Uterus (tissue), 4 donors: ENCODE measurements around the gene SMYD4. TPM values are rescaled to one million over a fixed set of nuclear protein-coding genes. Genes with fewer than 3 reads are reported as not detected.

ENCODE experiments used
- DNase-seq, 2 donors: peaks; one replicate each; pipeline ENCODE4 v3.0.0-alpha.2; 2019 to 2020
- H3K27ac ChIP-seq, 2 donors: fragments of 200-600 bp; sonication (generic); 1 replicate in 1 of 2; 2 replicates in 1 of 2; pipeline ENCODE4 v1.5.1; 2016 to 2018
- H3K27me3 ChIP-seq, 2 donors: fragments of 200-600 bp; sonication (generic); one replicate each; pipeline ENCODE4 v1.5.1; 2018 to 2019; ENCODE audit warnings: control low read depth in 1 of 2
- H3K36me3 ChIP-seq, 2 donors: fragments of 200-600 bp; sonication (generic); one replicate each; pipeline ENCODE4 v1.5.1; 2019; ENCODE audit warnings: control low read depth in 1 of 2
- H3K4me1 ChIP-seq, 2 donors: fragments of 200-600 bp; sonication (generic); one replicate each; pipeline ENCODE4 v1.5.1; 2018 to 2019; ENCODE audit warnings: control low read depth in 1 of 2
- H3K4me3 ChIP-seq, 2 donors: fragments of 200-600 bp; sonication (generic); 1 replicate in 1 of 2; 2 replicates in 1 of 2; pipeline ENCODE4 v1.5.1; 2018 to 2019; ENCODE audit warnings: mild to moderate bottlenecking in 1 of 2
- H3K9me3 ChIP-seq, 2 donors: fragments of 200-600 bp; sonication (generic); one replicate each; pipeline ENCODE4 v1.5.1; 2019; ENCODE audit warnings: control low read depth in 1 of 2
- POLR2A ChIP-seq, 2 donors: fragments of 450-650 bp; IDR thresholded peaks; one replicate each; pipeline ENCODE4 v1.6.1; 2016; ENCODE audit warnings: antibody characterized with exemption in 2 of 2, mild to moderate bottlenecking in 1 of 2, moderate library complexity in 1 of 2
- intact Hi-C: fragments of 100-400 bp; cut with DNase I; formaldehyde crosslinking; loops from one replicate; pipeline ENCODE4 v1.15.1; 2023; ENCODE audit warnings: low total_unique reads
- total RNA-seq, 4 donors: library from RNA; depleted of rRNA in 3 of 4; stranded (reverse); fragments of >200 nt in 3 of 4; gene quantifications; one replicate each; pipeline versions ENCODE4 v1.1.0 to v1.2.4, GENCODE V29; 2014 to 2023
- TF ChIP-seq, protein P1 (sequence below), 4 experiments: fragments of 200-600 bp in 2 of 4; fragments of 450-650 bp in 2 of 4; sonication (generic) in 2 of 4; IDR thresholded peaks; one replicate each; pipeline ENCODE4 v1.5.1; 2016 to 2019; ENCODE audit warnings: antibody characterized with exemption in 4 of 4, mild to moderate bottlenecking in 2 of 4, moderate library complexity in 1 of 4
- donor health status: DM: yes; HTN: yes; CAD: no.

The SMYD4 gene
- total RNA-seq, 4 donors from 2014 or later = 19.1 to 101 (median 30.5) TPM

DNA sequence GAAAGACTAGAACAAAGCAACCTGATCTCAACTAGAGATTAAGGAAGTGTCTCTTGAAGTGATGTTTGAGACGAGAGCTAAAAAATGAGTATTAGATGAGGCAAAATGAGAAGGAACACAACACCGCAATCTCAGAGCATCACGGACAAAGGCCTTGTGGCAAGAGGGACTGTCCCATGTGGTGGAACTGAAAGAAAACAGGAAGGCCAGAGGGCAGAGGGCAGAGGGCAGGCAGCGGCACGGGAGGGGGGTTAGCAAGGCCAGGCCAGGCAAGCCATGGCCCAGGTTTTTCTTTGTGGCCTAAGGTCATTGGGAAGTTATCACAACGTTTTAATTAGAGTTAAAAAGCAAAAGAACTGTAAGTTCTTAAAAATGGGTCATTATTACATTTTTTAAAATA, 22.6 kb upstream of the SMYD4 start:
- Histone ChIP-seq H3K9me3 (no peaks in the 10 kb centered on the region), H3K27ac (no peak overlapping the region), H3K36me3 (no peaks in the 10 kb centered on the region), H3K4me3 (no peak overlapping the region), H3K4me1 (no peaks in the 10 kb centered on the region), H3K27me3 (no peaks in the 10 kb centered on the region)
- intact Hi-C loops = no loop called here
- no peak for DNase-seq
- TF ChIP-seq, protein P1, sequence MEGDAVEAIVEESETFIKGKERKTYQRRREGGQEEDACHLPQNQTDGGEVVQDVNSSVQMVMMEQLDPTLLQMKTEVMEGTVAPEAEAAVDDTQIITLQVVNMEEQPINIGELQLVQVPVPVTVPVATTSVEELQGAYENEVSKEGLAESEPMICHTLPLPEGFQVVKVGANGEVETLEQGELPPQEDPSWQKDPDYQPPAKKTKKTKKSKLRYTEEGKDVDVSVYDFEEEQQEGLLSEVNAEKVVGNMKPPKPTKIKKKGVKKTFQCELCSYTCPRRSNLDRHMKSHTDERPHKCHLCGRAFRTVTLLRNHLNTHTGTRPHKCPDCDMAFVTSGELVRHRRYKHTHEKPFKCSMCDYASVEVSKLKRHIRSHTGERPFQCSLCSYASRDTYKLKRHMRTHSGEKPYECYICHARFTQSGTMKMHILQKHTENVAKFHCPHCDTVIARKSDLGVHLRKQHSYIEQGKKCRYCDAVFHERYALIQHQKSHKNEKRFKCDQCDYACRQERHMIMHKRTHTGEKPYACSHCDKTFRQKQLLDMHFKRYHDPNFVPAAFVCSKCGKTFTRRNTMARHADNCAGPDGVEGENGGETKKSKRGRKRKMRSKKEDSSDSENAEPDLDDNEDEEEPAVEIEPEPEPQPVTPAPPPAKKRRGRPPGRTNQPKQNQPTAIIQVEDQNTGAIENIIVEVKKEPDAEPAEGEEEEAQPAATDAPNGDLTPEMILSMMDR (IDR thresholded peaks at IDR 0.05) = no peak
- TF ChIP-seq POLR2A (IDR thresholded peaks at IDR 0.05) = no peak

DNA sequence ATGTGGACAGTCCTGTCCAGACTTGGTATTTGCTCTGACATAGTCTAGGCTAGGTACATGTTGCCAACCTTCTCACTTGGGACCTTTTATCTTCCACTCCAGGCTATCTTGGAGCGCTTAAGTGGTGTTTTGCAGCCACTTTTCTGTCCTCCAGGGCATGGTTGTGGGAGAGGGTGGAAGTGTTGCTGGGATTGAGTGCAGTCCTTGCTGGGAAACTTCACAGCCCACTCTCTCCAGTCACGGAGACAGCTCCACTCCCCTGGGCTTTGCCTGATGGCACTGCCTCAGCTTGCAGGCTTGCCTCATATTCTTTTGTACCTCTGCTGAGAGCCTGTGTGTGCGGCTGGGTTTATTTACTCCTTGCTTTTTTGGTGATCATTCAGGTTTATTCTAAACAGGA, 17.5 kb upstream of the SMYD4 start:
- H3K27ac ChIP-seq = no peak overlapping the region
- intact Hi-C loops = no loop called here
- H3K4me3 ChIP-seq = no peak overlapping the region
- H3K36me3 ChIP-seq = no peaks in the 10 kb centered on the region
- TF ChIP-seq, protein P1 (IDR thresholded peaks at IDR 0.05) = no peak
- no peak for TF ChIP-seq POLR2A (IDR thresholded peaks at IDR 0.05)
- no peak for DNase-seq
- H3K4me1 ChIP-seq = no peaks in the 10 kb centered on the region
- no peaks in the 10 kb centered on the region for H3K27me3 ChIP-seq
- H3K9me3 ChIP-seq = no peaks in the 10 kb centered on the region

DNA sequence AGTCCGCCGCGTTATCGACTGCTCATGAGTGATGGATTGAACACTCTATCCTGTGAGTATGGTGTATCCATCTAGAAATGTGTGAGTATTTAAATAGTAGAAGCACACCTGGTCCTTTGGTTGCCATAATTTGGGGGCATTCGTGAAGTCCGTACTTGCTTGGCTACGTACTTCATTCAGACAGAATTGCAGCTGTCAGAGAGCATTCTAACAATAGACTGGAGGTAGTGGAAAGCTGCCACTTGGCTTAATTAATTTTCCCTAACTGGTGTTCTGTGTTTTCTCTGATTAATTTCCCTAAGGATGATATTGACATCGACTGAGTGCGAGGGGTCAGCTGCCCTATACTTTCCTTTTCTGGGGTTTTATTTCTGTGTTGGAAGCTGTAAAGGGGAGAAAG, 14.2 kb upstream of the SMYD4 start:
- Histone ChIP-seq H3K9me3 (no peaks in the 10 kb centered on the region), H3K4me1 (no peaks in the 10 kb centered on the region), H3K4me3 (no peak overlapping the region), H3K27me3 (no peaks in the 10 kb centered on the region), H3K27ac (no peak overlapping the region), H3K36me3 (no peaks in the 10 kb centered on the region)
- DNase-seq = no peak
- TF ChIP-seq, protein P1 (IDR thresholded peaks at IDR 0.05) = no peak
- no peak for TF ChIP-seq POLR2A (IDR thresholded peaks at IDR 0.05)
- intact Hi-C loops = no loop called here

DNA sequence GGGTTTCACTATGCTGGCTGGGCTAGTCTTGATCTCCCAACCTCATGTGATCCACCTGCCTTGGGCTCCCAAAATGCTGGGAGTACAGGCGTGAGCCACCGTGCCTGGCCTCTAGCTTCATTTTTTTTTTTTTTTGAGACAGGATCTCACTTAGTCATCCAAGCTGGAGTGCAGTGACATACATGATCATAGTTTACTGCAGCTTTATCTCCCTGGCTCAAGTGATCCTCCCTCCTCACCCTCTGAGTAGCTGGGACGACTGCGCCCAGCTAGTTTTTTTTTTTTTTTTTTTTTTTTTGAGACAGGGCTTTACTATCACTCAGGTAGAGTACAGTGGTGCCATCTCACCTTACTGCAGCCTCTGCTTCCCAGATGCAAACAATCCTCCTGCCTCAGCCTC, 9.8 kb upstream of the SMYD4 start:
- Histone ChIP-seq H3K4me3 (no peak overlapping the region), H3K27ac (no peak overlapping the region), H3K4me1 (no peaks in the 10 kb centered on the region), H3K9me3 (no peaks in the 10 kb centered on the region), H3K36me3 (no peaks in the 10 kb centered on the region), H3K27me3 (no peaks in the 10 kb centered on the region)
- no peak for DNase-seq
- intact Hi-C loops = no loop called here
- TF ChIP-seq POLR2A (IDR thresholded peaks at IDR 0.05) = no peak
- TF ChIP-seq, protein P1 (IDR thresholded peaks at IDR 0.05) = no peak

DNA sequence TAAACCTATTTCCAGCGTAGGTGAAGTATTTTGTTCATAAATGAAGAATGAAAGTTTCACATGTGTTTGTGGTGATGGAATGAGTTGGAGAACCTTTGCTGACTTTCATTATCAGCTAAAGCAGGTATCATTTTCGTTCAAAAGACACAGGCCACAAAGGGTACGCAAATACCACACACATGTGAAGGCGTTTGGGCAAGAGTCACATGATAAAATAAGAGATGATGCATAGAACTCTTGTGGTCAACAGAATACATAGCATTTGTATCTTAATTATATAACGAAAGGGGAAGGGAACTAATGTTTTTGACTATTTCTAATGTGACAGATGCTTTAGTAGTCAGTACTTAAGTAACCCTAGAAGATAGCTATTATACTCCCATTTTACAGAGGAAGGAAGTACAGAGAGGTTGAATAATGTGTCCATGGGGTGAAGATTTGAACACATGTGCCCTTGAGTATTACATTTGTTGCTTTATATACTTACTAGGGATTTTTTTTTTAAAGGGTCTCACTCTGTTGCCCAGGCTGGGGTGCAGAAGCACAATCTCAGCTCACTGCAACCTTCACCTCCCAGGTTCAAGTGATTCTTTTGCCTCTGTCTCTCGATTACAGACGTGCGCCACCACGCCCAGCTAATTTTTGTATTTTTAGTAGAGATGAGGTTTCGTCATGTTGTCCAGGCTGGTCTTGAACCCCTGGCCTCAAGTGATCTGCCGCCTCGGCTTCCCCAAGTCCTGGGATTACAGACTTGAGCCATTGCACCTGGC, 4.9 kb upstream of the SMYD4 start:
- intact Hi-C loops = no loop called here
- H3K27me3 ChIP-seq = no peaks in the 10 kb centered on the region
- H3K27ac ChIP-seq = no peak overlapping the region
- no peak for TF ChIP-seq POLR2A (IDR thresholded peaks at IDR 0.05)
- TF ChIP-seq, protein P1 (IDR thresholded peaks at IDR 0.05) = no peak
- no peaks in the 10 kb centered on the region for H3K36me3 ChIP-seq
- no peaks in the 10 kb centered on the region for H3K9me3 ChIP-seq
- H3K4me3 ChIP-seq = no peak overlapping the region
- no peak for DNase-seq
- no peaks in the 10 kb centered on the region for H3K4me1 ChIP-seq
